Brain microvascular endothelial cell (primary cell): Measurements from ENCODE around the gene RPS6KA6.

Source experiments
- DNase-seq: peaks from one replicate; pipeline ENCODE4 v3.0.0-alpha.2; 2020
- H3K27ac ChIP-seq: fragments of 250-450 bp; sonication (Bioruptor Pico); 2 replicates; pipeline ENCODE4 v1.5.1; 2020; ENCODE audit warnings: mild to moderate bottlenecking, moderate library complexity
- H3K27me3 ChIP-seq: fragments of 250-450 bp; sonication (Bioruptor Pico); replicated peaks from 2 replicates; pipeline ENCODE4 v1.5.1; 2020; ENCODE audit warnings: mild to moderate bottlenecking
- H3K36me3 ChIP-seq: fragments of 250-450 bp; sonication (Bioruptor Pico); replicated peaks from 2 replicates; pipeline ENCODE4 v1.5.1; 2020; ENCODE audit warnings: mild to moderate bottlenecking
- H3K4me3 ChIP-seq: 2 replicates; pipeline ENCODE4 v1.5.1; 2011; ENCODE audit warnings: low read depth, mild to moderate bottlenecking, control low read depth, low read length, moderate library complexity
- CTCF ChIP-seq: IDR thresholded peaks from 2 replicates; pipeline ENCODE4 v1.5.1; 2011; ENCODE audit warnings: low read depth, mild to moderate bottlenecking, moderate library complexity, low read length, control low read depth, inconsistent platforms; ENCODE audit errors: missing control alignments
- in situ Hi-C: cut with HindIII; loops from 2 replicates; pipeline ENCODE4 v1.10.0; 2017; ENCODE audit warnings: low sequenced_read_pairs, low pct_ligation_motif_present

RPS6KA6 gene

GRCh38 chrX:84165711-84166110 is 22.3 kb downstream of the RPS6KA6 start:
- no peak overlapping the region for H3K4me3 ChIP-seq
- in situ Hi-C loops: no loop called here

GRCh38 chrX:84162401-84162800 is 25.6 kb downstream of the RPS6KA6 start:
- H3K36me3 ChIP-seq: no peaks in the 10 kb centered on the region
- no peak overlapping the region for H3K4me3 ChIP-seq
- DNase-seq: no peak
- no peak for TF ChIP-seq CTCF
- H3K27ac ChIP-seq: no peak overlapping the region
- in situ Hi-C loops: no loop called here
- no peaks in the 10 kb centered on the region for H3K27me3 ChIP-seq

More at GRCh38 chrX:84165711-84166110, 22.3 kb downstream of the RPS6KA6 start:
- Histone ChIP-seq H3K27ac (no peak overlapping the region), H3K27me3 (no peaks in the 10 kb centered on the region), H3K36me3 (no peaks in the 10 kb centered on the region)
- no peak for TF ChIP-seq CTCF
- no peak for DNase-seq

GRCh38 chrX:84161641-84162040 is 26.4 kb downstream of the RPS6KA6 start:
- no peak overlapping the region for H3K4me3 ChIP-seq
- H3K36me3 ChIP-seq: no peaks in the 10 kb centered on the region
- no peaks in the 10 kb centered on the region for H3K27me3 ChIP-seq
- DNase-seq: no peak
- in situ Hi-C loops: no loop called here
- no peak overlapping the region for H3K27ac ChIP-seq
- TF ChIP-seq CTCF: no peak

- DNase-seq: no peak
- no peak overlapping the region for H3K27ac ChIP-seq
Observed at GRCh38 chrX:84160736-84161135, 27.3 kb downstream of the RPS6KA6 start.

GRCh38 chrX:84156821-84157220 is 31.2 kb downstream of the RPS6KA6 start:
- H3K27ac ChIP-seq: no peak overlapping the region
- no peak for DNase-seq
- no peak for TF ChIP-seq CTCF
- H3K4me3 ChIP-seq: no peak overlapping the region
- in situ Hi-C loops: no loop called here
- H3K27me3 ChIP-seq: no peaks in the 10 kb centered on the region
- H3K36me3 ChIP-seq: no peaks in the 10 kb centered on the region

More at GRCh38 chrX:84160736-84161135, 27.3 kb downstream of the RPS6KA6 start:
- Histone ChIP-seq H3K4me3 (no peak overlapping the region), H3K27me3 (no peaks in the 10 kb centered on the region), H3K36me3 (no peaks in the 10 kb centered on the region)
- no peak for TF ChIP-seq CTCF
- in situ Hi-C loops: no loop called here

- Histone ChIP-seq H3K4me3 (no peak overlapping the region), H3K27ac (no peak overlapping the region), H3K27me3 (no peaks in the 10 kb centered on the region), H3K36me3 (no peaks in the 10 kb centered on the region)
- no peak for TF ChIP-seq CTCF
- in situ Hi-C loops: no loop called here
- no peak for DNase-seq
Observed at GRCh38 chrX:84155938-84156337, 32.1 kb downstream of the RPS6KA6 start.
